HG03432 (cell line): ENCODE measurements around the gene TMC1.
A peak's percentile ranks its signal among the peaks of the same experiment; 100 is the strongest.

Experiments
- ATAC-seq: cut with Tn5 transposase; IDR thresholded peaks from one replicate; pipeline ENCODE4 v1.9.1; 2021; ENCODE audit warnings: mild to moderate bottlenecking, moderate library complexity; ENCODE audit not compliant: unreplicated experiment

TMC1 gene

DNA sequence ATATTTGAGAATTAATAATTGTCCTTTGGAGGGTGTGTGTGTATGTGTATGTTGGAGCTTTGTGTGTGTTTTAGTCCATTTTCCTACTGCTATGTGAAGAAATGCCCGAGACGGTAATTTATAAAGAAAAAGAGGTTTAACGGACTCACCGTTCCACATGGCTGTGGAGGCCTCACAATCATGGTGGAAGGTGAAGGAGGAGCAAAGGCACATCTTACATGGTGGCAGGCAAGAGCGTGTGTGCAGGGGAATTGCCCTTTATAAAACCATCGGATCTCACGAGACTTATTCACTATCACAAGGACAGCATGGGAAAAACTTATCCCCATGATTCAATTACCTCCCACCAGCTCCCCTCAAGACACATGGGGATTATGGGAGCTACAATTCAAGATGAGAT lies 44.1 kb downstream of the TMC1 start:
- ATAC-seq, result no peak

DNA sequence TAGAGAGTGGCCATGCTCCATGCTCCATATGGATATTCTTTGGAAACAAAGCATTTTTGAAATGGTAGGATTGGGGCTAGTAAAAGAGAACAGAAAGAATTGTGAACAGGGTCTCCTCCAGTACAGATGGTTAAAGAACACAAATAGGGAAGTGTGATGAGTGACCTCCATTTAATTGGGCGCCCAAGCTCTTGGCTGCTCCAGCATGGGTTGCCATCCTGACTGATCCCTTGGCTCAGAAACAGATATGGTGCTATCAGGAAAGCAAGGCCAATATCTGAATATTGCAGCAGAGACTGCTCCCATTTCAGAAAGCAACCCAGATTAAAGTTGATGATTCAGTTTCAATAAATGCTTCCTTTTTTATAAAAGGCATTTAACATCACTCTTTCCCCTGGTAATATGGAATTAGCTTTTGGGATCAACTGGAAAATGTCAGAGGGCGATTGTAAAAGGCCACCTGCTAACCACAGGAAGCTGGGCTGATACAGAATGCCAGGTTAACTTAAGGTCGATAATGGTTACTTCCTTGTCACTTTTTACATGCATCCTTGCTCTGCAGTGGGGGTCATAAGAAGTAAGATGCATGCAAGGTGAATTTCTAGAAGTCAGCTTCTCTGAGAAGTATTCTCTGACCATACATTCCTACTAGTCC lies 52.9 kb downstream of the TMC1 start:
- no peak for ATAC-seq

DNA sequence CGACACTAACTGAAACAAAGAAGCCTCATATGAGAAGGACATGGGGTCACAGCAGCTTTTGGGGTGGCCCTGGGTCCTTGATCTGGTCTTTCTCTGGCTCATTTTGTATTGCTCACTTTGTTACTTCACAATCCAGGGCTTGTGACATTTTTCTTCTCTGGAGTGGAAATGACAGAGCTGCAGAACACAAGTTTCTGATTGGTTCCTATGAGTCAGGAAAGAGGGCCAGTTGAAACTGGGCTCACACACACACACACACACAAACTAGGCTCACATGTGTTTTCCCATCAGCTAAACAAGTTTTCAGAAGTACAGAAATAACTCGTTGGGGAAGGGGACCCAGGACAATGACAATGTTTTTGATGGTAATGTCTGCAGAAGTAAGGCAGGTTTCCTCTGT lies 54.3 kb downstream of the TMC1 start:
- no peak for ATAC-seq

- ATAC-seq, result no peak
These were observed 54.7 kb downstream of the TMC1 start for GRCh38 chr9:72576087-72576486.

DNA sequence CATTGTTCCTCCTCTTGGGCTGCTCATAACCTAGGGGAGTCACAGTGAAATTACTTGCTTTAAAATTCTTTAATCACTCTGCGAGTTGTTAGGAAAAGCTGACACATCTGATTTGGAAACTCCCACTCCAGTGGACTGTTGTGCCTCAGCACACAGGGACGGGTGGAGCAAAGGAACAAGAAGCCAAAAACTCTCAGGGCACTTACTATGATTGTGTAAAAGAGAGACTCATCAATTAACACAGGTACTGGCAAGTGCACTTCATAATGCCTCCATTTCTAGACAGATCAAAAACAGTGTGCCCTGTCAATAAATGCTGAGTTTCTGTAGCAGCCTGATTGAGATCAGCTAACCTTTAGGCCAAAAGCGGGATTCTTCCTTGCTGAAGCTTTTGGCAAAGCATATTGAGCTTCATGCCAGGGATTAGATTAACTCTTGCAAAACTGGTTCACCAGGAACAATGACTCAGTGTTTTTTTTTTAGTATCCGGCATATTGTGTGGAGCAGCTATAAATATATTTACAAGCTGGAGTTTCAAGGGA lies 55.9 kb downstream of the TMC1 start:
- no peak for ATAC-seq

GRCh38 chr9:72579190-72579589 lies 57.8 kb downstream of the TMC1 start:
- no peak for ATAC-seq

- no peak for ATAC-seq
These were observed 58.6 kb downstream of the TMC1 start for GRCh38 chr9:72579880-72580550.

- ATAC-seq, result no peak
These were observed 60.3 kb downstream of the TMC1 start for GRCh38 chr9:72581694-72582093.

DNA sequence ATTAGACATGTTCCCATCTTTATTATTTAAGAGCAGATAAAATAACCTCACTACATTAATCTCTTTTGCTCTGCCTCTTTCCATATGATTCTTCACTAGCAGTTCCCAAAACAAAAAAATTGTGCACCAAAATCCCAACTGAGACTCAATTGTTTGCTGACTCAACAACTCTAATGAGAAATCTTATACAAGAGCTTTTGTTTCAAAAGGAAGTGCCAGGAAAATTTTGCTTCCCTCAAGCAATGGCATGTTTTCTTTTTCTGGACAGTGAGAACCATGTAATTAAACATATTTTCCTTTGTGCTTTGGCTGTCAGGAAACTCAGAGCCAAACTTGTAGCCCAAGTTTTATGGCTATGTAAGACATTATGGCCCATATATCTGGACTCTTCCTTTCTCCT lies 62.0 kb downstream of the TMC1 start:
- ATAC-seq, result no peak

DNA sequence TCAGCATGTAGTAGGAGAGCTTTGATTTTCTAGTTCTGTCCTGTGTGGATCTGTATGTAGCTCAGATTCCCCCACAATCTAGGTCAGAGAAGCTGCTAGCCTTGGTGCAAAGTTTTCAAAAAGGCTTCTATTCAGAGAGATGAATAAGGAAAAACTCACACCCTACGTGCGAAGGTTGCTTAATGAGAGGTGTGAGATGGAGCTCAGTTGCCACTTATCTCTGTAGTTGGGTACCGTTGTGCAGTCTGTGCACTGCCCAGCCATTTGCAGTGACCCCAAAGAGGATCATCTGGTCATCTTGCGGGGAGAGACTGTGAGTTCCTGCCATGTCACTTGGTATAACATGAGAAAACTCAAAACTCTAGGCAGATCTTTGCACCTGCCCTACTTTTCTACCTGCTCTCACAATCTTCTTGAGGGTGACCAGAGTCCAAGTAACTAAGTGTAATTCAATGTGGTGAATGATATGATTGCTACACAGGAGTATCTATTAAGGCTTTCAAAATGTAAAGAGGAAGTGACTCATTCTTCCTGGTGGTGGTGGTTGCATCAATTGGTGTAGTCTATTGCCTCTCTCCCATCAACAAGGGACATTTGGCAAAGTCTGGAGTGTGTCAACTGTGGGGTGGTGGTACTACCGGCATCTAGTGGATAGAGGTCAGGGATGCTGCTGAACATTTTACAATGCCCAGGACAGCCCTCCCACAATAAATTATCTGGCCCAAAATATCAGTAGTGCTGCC lies 65.2 kb downstream of the TMC1 start:
- ATAC-seq, result peak; percentile 81

DNA sequence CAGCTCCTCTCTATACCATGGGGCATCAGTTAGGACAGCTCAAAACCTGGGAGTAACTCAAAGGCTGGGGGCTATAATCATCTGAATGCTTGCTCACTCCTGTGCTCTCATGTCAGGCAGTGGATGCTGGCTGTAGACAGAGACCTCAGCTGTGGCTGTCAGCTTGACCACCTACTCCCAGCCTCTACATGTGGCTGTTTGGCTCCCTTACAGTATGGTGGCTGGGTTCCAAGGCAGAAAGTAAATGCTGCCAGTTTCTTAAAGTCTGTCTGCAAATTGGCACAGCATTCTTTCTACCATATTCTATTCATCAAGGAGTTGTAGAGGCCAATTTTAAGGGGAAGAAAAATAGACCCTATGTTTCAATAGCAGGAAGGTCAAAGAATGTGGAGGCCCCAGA lies 66.9 kb downstream of the TMC1 start:
- ATAC-seq, result no peak

GRCh38 chr9:72589667-72590521 lies 68.5 kb downstream of the TMC1 start:
- no peak for ATAC-seq

DNA sequence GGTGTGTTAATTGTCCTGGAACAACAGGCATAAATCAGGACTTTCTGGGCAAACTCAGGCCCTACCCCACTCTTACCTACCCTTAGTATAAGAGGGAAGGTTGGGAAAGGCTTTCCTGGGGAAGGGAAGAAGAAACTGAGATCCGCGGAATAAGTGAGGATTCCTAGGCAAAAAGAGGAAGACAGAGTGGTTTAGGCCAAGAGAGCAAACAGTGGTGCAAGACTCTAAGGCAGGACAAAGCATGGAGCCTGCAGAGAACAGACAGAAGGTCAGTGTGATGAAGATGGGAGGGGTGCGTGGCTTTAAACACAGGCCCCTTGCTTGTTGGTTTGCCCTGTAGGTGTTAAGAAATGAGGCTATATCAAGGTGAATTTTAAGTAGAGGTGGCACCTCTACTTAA lies 69.4 kb downstream of the TMC1 start:
- no peak for ATAC-seq

DNA sequence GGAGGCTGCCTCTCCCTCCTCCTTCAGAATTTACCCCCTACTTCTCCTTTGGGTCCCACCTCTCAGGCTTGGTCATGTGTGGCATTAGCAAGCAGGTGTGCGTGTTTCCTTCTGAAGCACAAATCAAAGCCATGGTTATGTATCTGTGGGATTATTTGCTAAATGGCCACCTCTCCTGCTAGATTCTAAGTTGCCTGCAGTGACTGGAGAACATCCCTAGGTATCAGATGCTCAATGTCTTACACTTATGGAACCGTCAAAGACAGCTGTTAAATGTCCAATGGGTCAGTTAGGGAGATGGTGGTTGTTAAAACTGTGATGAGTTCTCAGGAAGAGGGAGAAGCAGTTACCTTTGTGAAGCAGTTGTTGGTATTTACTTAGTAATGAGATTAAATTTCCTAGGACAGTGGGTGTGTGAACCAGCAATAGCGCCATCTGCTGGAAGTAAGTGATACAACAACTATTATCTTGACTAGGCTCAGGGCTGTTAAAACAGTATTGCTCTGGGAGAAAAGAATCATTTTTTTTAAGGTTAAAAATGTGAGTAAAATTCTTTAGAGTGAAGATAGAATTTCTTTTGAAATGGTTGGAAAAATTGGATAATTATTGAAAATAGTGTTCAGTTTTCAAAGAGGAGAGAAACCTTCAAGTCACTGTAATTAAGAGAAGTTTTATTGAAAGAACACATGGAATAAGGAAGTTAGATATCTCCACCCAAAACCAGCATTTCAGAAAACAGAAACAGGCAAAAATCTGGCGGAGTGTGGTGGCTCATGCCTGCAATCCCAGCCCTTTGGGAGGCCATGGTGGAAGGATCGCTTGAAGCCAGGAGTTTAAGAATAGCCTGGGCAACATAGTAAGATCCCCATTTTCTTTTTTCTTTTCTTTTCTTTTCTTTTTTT lies 71.3 kb downstream of the TMC1 start:
- peak; percentile 76 for ATAC-seq

GRCh38 chr9:72596451-72597180 lies 75.2 kb downstream of the TMC1 start:
- no peak for ATAC-seq

DNA sequence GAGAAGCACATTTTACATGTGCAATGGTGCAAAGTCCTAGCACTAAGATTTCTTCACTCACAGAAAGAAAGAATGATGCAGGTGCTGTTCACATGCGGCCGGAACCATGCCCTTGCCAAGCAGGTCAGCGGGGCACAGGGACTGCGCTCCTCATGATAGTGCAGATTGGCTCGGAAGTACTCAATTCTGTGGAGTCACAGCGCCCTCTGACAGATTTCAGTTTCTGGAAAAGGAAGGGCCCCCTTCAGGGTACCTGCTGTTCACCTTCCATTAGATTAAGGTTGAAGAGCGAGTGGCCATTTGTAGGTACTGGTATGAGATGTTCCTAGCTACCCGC lies 75.7 kb downstream of the TMC1 start:
- no peak for ATAC-seq

DNA sequence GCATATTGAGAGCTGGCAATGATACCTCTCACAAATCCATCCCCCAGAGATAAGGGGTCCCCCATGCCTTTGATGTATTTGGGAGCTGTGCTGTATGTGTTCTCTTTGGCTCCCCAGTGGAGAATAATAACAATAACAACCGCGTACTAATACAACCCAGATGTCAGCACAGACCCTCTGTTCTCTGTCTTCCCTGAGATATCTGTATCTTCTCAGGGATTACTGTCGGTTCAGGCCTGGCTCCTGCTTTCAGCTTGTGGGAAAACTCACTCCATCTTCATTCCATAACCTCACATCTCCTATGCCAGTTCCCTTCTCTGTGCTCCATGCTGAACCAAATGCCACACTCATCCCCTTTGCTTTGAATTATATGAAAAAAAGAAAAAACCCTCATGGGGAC lies 76.2 kb downstream of the TMC1 start:
- no peak for ATAC-seq

DNA sequence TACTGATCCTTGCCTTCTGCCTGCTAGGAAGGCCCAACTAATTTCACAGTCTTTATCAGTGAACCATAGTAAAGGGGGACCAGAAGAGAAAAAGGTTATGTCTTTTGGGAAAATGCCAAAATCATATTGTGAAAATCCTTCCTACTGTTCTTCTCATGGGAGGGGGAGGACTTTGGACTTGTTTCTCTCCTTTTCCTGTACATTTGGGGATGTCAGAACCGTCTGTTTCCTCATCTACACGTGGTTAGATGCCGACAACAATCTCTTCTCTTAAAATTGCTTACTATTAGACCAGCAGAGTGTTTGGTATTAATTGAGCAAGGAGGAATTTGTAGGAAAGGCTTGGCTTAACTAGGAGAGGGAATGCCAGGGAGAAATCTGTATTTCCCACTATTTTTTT lies 77.2 kb downstream of the TMC1 start:
- no peak for ATAC-seq

DNA sequence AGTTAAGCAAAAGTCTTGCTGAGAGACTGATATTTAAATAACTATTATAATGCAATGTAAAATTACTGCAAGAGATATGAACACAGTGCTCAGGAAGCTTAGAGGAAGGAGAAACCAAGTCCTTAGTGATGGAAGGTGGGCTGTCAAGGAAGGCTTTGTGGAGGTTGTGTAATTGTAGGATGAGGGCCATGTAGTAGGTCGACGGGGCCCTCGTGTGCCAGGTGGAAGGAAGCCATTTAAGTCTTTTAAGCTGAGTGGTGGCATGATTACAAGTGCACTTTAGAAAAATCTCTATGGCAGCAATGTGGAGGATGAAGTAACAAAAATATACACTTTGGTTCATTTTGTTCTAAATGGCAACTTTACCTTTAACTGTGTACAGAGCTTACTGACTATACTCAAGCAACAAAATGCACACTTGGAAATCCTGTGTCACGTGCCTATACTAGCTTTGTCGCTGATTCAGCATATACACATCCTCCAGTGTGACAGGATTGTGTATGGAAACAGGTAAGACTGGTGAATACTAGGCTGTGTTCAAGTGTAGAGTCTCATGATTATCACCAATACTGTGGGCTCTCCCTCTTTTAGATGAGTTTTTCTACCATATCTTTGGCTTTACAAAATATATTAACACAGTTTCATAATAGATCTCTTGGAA lies 78.6 kb downstream of the TMC1 start:
- no peak for ATAC-seq
